ENCODE results near the gene SLC4A11.
A peak's percentile ranks its signal among the peaks of the same experiment; 100 is the strongest.
"Not testable (repeated sequence)": the region's sequence is repeated elsewhere in the genome, so short reads cannot be mapped to it uniquely, and the experiment has no call there.

The SLC4A11 gene

GRCh38 chr20:3188823-3189413 is 50.1 kb downstream of the SLC4A11 start:
- intact Hi-C loops (cut with DNase I), result no loop called here
- DNase-seq, result no peak

GRCh38 chr20:3187861-3188260 is 51.1 kb downstream of the SLC4A11 start:
- intact Hi-C loops (cut with DNase I); DNase-seq: not testable (repeated sequence)

- intact Hi-C loops (cut with DNase I), result no loop called here
- no peak for DNase-seq
Measured at GRCh38 chr20:3183896-3184612, 54.9 kb downstream of the SLC4A11 start.

- intact Hi-C loops (cut with DNase I), result not testable (repeated sequence)
Measured at GRCh38 chr20:3182429-3182828, 56.6 kb downstream of the SLC4A11 start.

DNA sequence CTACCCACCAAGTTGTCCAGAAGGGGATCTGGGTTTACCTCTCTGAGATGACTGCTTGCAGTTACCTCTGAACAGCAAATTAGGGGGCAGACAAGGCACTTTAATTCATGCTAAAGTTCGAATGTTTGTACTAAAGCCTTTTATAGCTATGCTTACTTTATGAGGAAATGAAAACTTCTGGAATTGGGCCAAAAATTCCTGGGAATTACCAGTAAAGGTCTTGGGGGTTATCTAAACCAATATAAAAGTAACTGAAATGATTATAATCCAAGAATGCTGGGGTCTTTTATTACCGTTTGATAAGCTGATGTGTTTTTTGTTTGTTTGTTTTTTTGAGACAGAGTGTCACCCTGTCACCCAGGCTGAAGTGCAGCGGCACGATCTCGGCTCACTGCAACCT is 57.7 kb downstream of the SLC4A11 start:
- intact Hi-C loops (cut with DNase I), result no loop called here

More at GRCh38 chr20:3182429-3182828, 56.6 kb downstream of the SLC4A11 start:
- DNase-seq, result not testable (repeated sequence)

GRCh38 chr20:3180319-3180718 is 58.7 kb downstream of the SLC4A11 start:
- intact Hi-C loops (cut with DNase I), result no loop called here
- DNase-seq, result no peak

More for the DNA sequence above, 57.7 kb downstream of the SLC4A11 start:
- DNase-seq, result no peak

DNA sequence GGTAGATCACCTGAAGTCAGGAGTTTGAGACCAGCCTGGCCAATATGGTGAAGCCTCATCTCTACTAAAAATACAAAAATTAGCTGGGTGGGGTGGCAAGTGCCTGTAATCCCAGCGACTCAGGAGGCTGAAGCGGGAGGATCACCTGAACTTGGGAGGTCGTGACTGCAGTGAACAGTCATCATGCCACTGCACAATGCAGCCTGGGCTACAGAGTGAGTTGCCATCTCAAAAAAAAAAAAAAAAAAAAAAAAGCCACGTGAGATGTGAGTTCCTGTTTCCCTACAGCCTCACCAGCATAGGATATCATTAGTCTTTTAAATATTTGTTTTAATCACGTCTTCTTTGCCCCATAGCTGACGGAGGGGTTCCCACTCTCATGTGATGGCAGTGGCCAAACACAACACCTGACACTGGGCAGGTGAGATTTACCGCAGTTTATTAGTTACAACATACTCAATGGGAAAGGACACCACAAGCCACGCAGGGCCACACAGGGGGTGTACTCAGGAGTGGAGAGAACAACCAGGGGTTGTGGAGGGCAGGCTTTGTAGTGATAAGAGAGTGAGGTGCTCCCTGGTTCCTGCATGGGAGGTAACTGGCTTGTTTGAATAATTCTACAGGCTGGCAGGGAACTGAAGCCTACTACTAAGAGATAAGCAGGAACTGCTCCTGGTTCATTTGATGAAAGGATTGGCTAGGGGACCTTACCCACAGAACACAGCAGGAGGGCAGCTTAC is 61.1 kb downstream of the SLC4A11 start:
- intact Hi-C loops (cut with DNase I), result no loop called here
- DNase-seq, result peak in 2 of 42 donors; percentile 30 to 35
